HG02571 (cell line): ENCODE results near the gene SNX13.

ENCODE experiments used
- ATAC-seq: cut with Tn5 transposase; IDR thresholded peaks from one replicate; pipeline ENCODE4 v1.9.1; 2021; ENCODE audit warnings: mild to moderate bottlenecking, moderate library complexity; ENCODE audit not compliant: unreplicated experiment

SNX13 gene

DNA sequence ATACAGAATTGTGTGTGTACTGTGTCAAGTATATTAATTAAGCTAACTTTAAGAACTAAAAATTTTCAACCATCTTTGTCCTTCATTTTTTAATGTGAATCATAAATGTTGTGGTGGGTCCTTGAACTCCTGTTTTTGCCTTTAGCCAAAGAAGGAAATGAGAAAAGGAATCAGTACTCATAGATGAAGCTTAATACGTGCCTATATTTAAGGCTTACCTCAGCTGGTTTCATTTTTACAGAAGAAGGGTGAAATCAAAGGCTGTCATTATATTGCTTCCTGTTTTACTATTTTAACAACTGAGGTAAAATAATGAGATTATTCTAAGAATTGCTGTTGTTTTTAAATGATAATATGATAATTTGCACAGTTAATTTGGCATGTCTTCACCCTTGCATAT, 6.3 kb upstream of the SNX13 start:
- no peak for ATAC-seq

DNA sequence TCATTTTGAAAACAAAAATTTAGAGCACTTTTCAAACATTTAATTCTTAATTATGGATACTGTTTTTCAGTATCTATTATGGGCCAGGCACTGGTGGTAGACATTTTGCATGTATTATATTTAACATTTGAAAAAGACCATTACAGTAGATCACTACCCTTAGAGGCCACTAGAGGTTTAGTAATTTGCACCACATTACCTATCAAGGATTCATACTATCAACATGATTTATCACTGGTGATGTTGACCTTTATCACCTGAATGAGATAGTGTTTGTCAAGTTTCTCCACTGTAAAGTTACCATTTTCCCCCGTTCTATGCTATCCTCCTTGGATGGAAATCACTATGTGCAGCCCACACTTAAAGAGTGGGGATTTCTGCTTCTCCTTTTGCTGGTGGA, 4.4 kb upstream of the SNX13 start:
- ATAC-seq, result no peak

DNA sequence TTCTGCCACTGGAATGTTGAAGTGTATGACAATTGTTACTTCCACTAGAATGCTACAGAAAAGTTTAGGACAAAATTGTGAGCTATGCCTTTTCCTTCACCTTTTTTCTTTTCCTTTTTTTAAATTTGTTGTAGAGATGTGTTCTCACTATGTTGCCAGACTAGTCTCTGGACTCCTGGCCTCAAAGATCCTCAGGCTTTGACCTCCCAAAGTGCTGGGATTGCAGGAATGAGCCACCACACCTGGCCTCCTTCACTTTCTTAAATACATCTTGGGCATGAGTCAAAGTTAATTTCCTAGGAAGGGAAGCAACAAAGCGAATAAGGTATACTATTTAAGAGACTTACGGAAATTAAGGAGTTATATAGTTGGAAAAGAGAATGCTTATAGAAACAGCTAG, 2.7 kb upstream of the SNX13 start:
- ATAC-seq, result no peak

DNA sequence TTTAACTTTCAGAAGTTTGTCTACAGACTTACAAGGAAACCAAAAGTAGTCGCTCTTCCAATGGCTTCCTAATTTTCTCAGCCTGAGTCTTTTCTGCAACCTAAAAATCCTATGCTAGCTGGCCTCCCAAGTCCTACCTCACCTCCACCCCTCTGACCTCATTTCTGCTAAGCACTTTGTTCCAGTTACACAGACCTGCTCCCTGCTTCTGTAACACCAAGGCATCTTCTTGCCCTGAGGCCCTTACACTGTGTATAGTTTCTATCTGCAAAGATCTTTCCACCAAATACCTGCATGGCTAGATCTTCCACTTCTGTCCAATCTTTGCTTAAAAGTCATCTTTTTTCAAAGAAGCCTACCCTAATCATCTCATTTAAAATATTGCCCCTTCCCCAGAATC, 1.9 kb upstream of the SNX13 start:
- no peak for ATAC-seq

- no peak for ATAC-seq
Measured at GRCh38 chr7:17940951-17941431, 697 bp upstream of the SNX13 start.

GRCh38 chr7:17939606-17940301, 540 bp downstream of the SNX13 start:
- ATAC-seq, result peak; percentile 38

GRCh38 chr7:17939211-17939605, 1.1 kb downstream of the SNX13 start:
- no peak for ATAC-seq

DNA sequence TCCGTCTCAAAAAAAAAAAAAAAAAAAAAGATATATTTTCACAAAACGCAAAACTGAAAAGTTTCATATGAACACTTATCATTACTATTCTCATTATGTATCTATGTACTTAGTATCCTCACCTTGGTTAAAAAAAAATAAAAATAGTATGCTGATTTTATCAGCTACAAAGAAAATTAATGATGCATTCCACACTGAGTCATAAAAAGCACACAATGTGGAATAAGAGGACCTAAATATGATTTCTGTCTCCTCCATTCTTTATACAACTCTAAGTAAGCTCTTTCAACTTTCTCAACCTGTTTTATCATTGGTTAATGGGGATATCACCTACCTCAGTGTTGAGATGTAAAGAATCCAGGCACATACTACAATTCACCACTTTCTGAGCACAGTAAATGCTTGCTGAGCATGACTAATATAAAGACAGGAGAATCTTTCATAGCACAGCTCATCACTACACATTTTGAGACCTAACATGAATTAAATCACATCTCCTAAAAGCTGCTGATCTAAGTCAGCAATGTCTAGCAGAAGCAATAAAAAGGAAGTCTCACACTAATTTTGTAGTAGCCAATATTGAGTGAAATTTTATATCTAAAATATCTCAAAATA, 2.7 kb downstream of the SNX13 start:
- no peak for ATAC-seq

- ATAC-seq, result no peak
Measured at GRCh38 chr7:17936321-17936720, 4.0 kb downstream of the SNX13 start.

DNA sequence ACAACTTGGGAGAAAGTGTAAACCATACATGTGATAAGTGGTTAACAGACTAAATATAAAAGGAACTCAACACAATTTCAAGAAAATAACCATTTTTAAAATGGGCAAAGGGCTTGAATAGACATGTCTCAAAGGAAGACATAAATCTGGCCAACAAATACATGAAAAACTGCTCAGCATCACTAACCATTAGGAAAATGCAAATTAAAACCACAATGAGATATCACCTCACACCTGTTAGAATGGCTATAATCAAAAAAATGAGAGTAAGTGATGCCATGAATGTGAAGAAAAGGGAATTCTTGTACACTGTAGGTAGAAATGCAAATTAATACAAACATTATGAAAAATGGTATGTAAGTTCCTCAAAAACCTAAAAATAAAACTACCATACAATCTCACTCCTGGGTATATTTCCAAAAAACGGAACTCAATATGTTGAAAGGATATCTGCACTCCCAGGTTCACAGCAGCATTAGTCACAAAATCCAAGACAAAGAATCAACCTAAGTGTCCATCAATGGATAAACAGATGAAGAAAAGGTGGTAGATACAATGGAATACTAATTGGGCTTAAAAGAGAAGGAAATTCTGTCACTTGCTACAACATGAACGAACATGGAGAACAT, 5.6 kb downstream of the SNX13 start:
- no peak for ATAC-seq

GRCh38 chr7:17934094-17934493, 6.2 kb downstream of the SNX13 start:
- no peak for ATAC-seq

- ATAC-seq, result no peak
Measured at GRCh38 chr7:17932770-17933169, 7.5 kb downstream of the SNX13 start.

- no peak for ATAC-seq
Measured at GRCh38 chr7:17931069-17931468, 9.2 kb downstream of the SNX13 start.

GRCh38 chr7:17930546-17930945, 9.7 kb downstream of the SNX13 start:
- ATAC-seq, result no peak

GRCh38 chr7:17929647-17930395, 10.5 kb downstream of the SNX13 start:
- ATAC-seq, result no peak

DNA sequence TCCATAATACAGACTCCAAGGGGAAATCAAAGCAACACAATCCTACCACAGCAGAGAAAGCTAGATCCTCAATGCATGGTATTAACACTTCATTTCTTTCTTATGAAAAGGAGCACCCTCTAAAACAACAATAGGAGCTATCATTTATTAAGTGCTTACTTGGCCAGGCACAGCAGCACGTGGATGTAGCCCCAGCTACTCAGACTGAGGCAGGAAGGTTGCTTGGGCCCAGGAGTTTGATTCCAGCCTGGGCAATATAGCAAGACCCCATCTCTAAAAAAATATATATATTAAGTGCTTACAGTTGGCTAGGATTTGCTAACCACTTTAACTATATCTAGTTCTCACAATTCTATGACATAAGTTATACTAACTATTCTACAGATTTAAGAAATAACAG, 12.2 kb downstream of the SNX13 start:
- ATAC-seq, result no peak

DNA sequence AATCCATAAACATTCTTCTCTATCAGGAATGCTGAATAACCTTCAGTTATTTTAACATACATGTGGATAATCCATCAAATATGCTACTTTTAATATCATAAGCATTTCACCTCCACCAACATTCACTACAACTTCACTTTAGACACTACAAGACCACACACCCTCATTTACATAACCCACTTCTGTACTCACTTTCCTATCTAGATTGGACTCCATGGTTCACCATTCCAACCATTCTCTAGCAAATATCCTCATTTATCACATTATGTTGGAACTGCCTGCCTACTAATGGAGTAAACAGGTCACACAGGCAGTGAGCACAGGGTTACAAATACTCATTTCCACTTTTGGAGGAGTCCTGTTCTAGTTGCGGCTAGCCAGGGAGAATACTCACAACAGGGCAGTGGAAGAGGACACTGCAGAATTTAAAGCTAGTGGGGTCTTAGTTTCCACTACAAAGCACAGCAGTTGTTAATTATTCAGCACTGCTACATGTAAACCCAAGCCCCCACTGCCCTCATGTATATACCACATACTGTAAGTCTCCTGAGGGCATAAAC, 18.4 kb downstream of the SNX13 start:
- ATAC-seq, result no peak

- no peak for ATAC-seq
Measured at GRCh38 chr7:17917842-17918241, 22.5 kb downstream of the SNX13 start.

DNA sequence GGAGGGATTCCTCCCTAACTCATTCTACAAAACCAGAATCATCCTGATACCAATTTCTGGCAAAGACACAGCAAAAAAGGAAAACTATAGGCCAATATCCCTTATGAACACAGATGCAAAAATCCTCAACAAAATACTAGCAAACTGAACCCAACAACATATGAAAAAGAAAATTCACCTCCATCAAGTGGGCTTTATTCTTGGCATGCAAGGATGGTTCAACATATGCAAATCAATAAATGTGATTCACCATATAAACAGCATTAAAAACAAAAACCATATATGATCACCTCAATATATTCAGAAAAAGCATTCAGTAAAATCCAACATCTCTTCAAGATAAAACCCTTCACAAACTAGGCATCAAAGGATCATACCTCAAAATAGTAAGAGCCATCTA, 23.5 kb downstream of the SNX13 start:
- no peak for ATAC-seq

DNA sequence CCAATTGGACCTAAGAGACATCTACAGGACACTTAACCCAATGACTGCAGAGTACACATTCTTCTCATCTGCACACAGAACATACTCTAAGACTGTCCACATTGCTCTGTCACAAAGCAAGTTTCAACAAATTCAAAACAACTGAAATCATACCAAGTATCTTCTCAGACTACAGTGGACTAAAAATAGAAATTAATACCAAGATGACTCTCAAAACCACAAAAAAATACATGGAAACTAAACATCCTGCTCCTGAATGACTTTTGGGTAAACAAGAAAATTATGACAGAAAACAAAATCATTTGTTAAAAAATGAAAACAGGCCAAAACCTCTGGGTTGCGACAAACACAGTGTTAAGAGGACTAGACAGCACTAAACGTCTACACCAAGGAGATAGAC, 24.5 kb downstream of the SNX13 start:
- no peak for ATAC-seq

DNA sequence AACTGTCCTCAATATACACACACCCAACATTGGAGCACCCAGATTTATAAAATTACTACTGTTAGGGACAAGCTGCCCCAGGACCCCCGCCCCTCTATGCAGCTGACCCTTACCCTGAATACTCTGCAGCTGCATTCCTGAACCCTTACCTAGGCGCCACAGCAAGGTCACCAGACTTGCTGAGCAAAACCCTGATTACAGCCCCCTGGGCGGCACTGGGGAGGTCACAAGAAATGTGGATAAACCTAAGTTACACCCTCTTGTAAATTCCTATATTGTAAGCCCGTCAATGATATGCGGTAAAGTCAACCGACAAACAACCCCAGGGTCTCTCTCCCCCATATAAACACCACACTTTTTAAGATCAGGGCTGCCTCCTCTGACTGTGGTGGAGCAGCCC, 25.1 kb downstream of the SNX13 start:
- ATAC-seq, result no peak
